Naive thymus-derived CD4-positive, alpha-beta T cell (primary cell): ENCODE measurements around the gene AMIGO3. TPM values are rescaled to one million over a fixed set of nuclear protein-coding genes. Genes with fewer than 3 reads are reported as not detected.

Source experiments
- ATAC-seq: fragments of 150-1000 bp; cut with Tn5 transposase; 2 replicates; pipeline ENCODE4 v1.10.0; 2021; ENCODE audit warnings: mild to moderate bottlenecking, moderate library complexity
- CTCF ChIA-PET: fragments of 350-600 bp; sonication (Branson Sonifier 250); formaldehyde crosslinking; loops from one replicate; lab custom pipeline; 2021; ENCODE audit warnings: antibody characterized with exemption; lab: Charles Lee
- POLR2A ChIA-PET: fragments of 350-600 bp; sonication (Branson Sonifier 250); formaldehyde crosslinking; loops from one replicate; lab custom pipeline; 2021; ENCODE audit warnings: antibody characterized with exemption, inconsistent platforms; lab: Charles Lee
- DNase-seq, 9 donors: peaks; one replicate each; pipeline versions ENCODE4 v3.0.0 to v3.0.0-alpha.2; 2020 to 2022; ENCODE audit warnings: mixed read lengths in 1 of 9
- H3K27ac ChIP-seq: one replicate; pipeline ENCODE4 v1.7.0; 2013; ENCODE audit warnings: mild to moderate bottlenecking, low read depth, low read length, moderate library complexity
- H3K27me3 ChIP-seq, 2 donors: one replicate each; pipeline ENCODE4 v1.7.0; 2013; ENCODE audit warnings: low read length in 2 of 2, mild to moderate bottlenecking in 2 of 2, moderate library complexity in 2 of 2; ENCODE audit not compliant: control insufficient read depth in 2 of 2, insufficient read depth in 2 of 2
- H3K36me3 ChIP-seq, 3 experiments: 1 replicate in 2 of 3; 2 replicates in 1 of 3; pipeline ENCODE4 v1.7.0; 2013; ENCODE audit warnings: low read length in 3 of 3, mild to moderate bottlenecking in 3 of 3, moderate library complexity in 1 of 3; ENCODE audit not compliant: insufficient read depth in 3 of 3, control insufficient read depth in 2 of 3
- H3K4me1 ChIP-seq, 2 donors: one replicate each; pipeline ENCODE4 v1.7.0; 2013; ENCODE audit warnings: low read length in 2 of 2, mild to moderate bottlenecking in 2 of 2, moderate library complexity in 1 of 2; ENCODE audit not compliant: control insufficient read depth in 2 of 2, insufficient read depth in 2 of 2
- H3K4me3 ChIP-seq: 2 replicates; pipeline ENCODE4 v1.7.0; 2013; ENCODE audit warnings: mild to moderate bottlenecking, low read length
- H3K9me3 ChIP-seq, 3 experiments: 1 replicate in 2 of 3; 2 replicates in 1 of 3; pipeline ENCODE4 v1.7.0; 2013; ENCODE audit warnings: low read length in 3 of 3; ENCODE audit not compliant: control insufficient read depth in 2 of 3
- H3K27ac Mint-ChIP-seq, 9 donors: one replicate each; pipeline ENCODE4 v1.8.0; 2020 to 2022; ENCODE audit warnings: mixed read lengths in 9 of 9, mild to moderate bottlenecking in 8 of 9, moderate library complexity in 5 of 9, inconsistent platforms in 2 of 9
- H3K27me3 Mint-ChIP-seq, 5 donors: one replicate each; pipeline ENCODE4 v1.8.0; 2021 to 2022; ENCODE audit warnings: mixed read lengths in 5 of 5, mild to moderate bottlenecking in 1 of 5
- H3K36me3 Mint-ChIP-seq, 5 donors: one replicate each; pipeline ENCODE4 v1.8.0; 2020 to 2022; ENCODE audit warnings: mixed read lengths in 5 of 5, mild to moderate bottlenecking in 3 of 5, inconsistent platforms in 1 of 5
- H3K4me1 Mint-ChIP-seq, 7 donors: one replicate each; pipeline ENCODE4 v1.8.0; 2020 to 2022; ENCODE audit warnings: mixed read lengths in 7 of 7, mild to moderate bottlenecking in 3 of 7, inconsistent platforms in 1 of 7
- H3K4me3 Mint-ChIP-seq, 10 donors: one replicate each; pipeline ENCODE4 v1.8.0; 2020 to 2022; ENCODE audit warnings: mild to moderate bottlenecking in 10 of 10, mixed read lengths in 10 of 10, moderate library complexity in 6 of 10, inconsistent platforms in 2 of 10
- H3K9me3 Mint-ChIP-seq, 11 donors: one replicate each; pipeline ENCODE4 v1.8.0; 2020 to 2022; ENCODE audit warnings: mixed read lengths in 11 of 11, mild to moderate bottlenecking in 4 of 11, inconsistent platforms in 1 of 11, moderate library complexity in 1 of 11
- intact Hi-C, 2 donors: fragments of 100-400 bp; cut with micrococcal nuclease; formaldehyde crosslinking; loops; one replicate each; pipeline ENCODE4 v1.15.1; 2023
- polyA plus RNA-seq, 2 donors: library from polyadenylated mRNA; unstranded; fragments of 300-500 nt; fragmentation: Illumina TruSeq; gene quantifications; one replicate each; pipeline ENCODE4 v1.2.3, GENCODE V29; 2021
- total RNA-seq, 6 experiments: library from RNA in 5 of 6; stranded (reverse) in 5 of 6; gene quantifications; 1 replicate in 5 of 6; 2 replicates in 1 of 6; pipeline ENCODE4 v1.2.3 and lab custom pipeline; 2021 to 2026

Gene AMIGO3
- total and polyA plus RNA-seq, 7 experiments from 2014 or later = 0.16 to 1.8 (median 0.41) TPM; not detected in 3

DNA sequence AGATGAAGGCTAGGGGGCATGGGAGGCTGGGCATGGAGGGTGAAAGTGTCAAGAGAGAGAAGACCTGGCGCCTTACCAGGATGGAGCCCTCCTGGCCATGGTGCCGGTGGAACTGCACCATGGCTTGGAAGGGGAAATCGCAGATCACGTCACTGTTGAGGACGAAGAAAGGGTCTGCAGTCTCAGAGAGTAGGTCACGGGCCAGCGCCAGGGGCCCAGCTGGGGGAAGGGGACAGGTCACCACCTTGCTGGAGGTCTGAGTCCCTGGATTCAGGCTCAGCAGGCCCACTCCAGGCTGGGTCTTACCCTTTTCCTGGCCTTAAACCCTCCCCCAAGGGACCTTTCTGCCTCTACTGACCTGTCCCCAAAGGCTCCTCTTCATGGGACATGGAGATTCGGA, 3.4 kb upstream of the AMIGO3 start:
- H3K27me3 ChIP-seq = no peaks in the 10 kb centered on the region
- peaks cover 0 to 5% (median 0%) of the 10 kb centered on the region in 11 donors for H3K9me3 Mint-ChIP-seq
- ATAC-seq = no peak
- ChIA-PET CTCF (no interaction called here), POLR2A (interaction anchor here (0.6 to 1.5 kb wide), 7 partner anchors 9 to 261 kb away, joined by 3 to 5 read pairs (median 4); no protein-coding TSS in a partner anchor)
- peak overlapping the region; percentile 82 to 99 (median 97) for H3K27ac Mint-ChIP-seq
- peaks cover 18 to 42% (median 35%) of the 10 kb centered on the region in 7 donors for H3K4me1 Mint-ChIP-seq
- H3K4me1 ChIP-seq = peaks cover 17 to 22% of the 10 kb centered on the region in 2 donors
- peaks cover 0 to 42% (median 0%) of the 10 kb centered on the region in 3 experiments for H3K36me3 ChIP-seq
- peak overlapping the region; percentile 96 for H3K27ac ChIP-seq
- DNase-seq = no peak
- H3K27me3 Mint-ChIP-seq = no peaks in the 10 kb centered on the region
- peaks cover 0 to 16% (median 0%) of the 10 kb centered on the region in 5 donors for H3K36me3 Mint-ChIP-seq
- peak overlapping the region; percentile 91 to 98 (median 96) for H3K4me3 Mint-ChIP-seq
- no peaks in the 10 kb centered on the region for H3K9me3 ChIP-seq
- H3K4me3 ChIP-seq = peak overlapping the region; percentile 89
- intact Hi-C loops = loop anchor here (1.0 to 5.0 kb wide), 5 partner anchors 36 to 204 kb away; partner anchors contain the start of genes IP6K1 (in 2 of the 2), MON1A (in 1 of the 2), MST1 (in 1 of the 2) and RNF123 (in 1 of the 2)

GRCh38 chr3:49721896-49722781, 2.7 kb upstream of the AMIGO3 start:
- Histone ChIP-seq H3K36me3 (peaks cover 0 to 35% (median 0%) of the 10 kb centered on the region in 3 experiments), H3K4me3 (no peak overlapping the region), H3K27ac (peak overlapping the region; percentile 96), H3K9me3 (no peaks in the 10 kb centered on the region), H3K4me1 (peaks cover 17 to 22% of the 10 kb centered on the region in 2 donors), H3K27me3 (no peaks in the 10 kb centered on the region)
- ChIA-PET POLR2A (interaction anchor here (0.7 to 1.5 kb wide), 4 partner anchors 10 to 81 kb away, joined by 3 to 5 read pairs (median 4); no protein-coding TSS in a partner anchor), CTCF (interaction anchor here (1.2 kb wide), 1 partner anchor 116 kb away, joined by 4 read pairs; no protein-coding TSS in a partner anchor)
- H3K4me3 Mint-ChIP-seq = peak overlapping the region; percentile 91 to 98 (median 96)
- no peak for ATAC-seq
- H3K36me3 Mint-ChIP-seq = peaks cover 0 to 16% (median 0%) of the 10 kb centered on the region in 5 donors
- peaks cover 18 to 42% (median 35%) of the 10 kb centered on the region in 7 donors for H3K4me1 Mint-ChIP-seq
- peaks cover 0 to 5% (median 0%) of the 10 kb centered on the region in 11 donors for H3K9me3 Mint-ChIP-seq
- no peak for DNase-seq
- peak overlapping the region; percentile 82 to 99 (median 97) for H3K27ac Mint-ChIP-seq
- intact Hi-C loops = loop anchor here (5.0 kb wide), 4 partner anchors 35 to 205 kb away; partner anchors contain the start of genes MON1A (in 1 of the 2), MST1 (in 1 of the 2), RNF123 (in 1 of the 2) and TRAIP (in 1 of the 2)
- H3K27me3 Mint-ChIP-seq = no peaks in the 10 kb centered on the region

DNA sequence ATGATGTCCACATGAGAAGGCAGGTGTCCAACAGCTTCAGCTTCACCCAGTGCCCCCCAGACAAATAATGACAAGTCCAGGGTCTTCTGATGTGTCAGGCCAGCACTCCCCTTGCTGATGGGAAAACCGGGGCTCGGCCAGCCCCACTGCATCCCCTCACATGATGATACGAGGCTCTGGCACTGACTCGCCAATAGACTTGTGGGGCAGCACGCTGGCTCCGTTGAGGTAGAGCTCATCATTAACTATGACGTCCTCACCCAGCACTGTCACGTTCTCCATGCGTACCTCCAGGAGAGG, 2.1 kb upstream of the AMIGO3 start:
- no peak overlapping the region for H3K27ac ChIP-seq
- H3K27me3 ChIP-seq = no peaks in the 10 kb centered on the region
- POLR2A ChIA-PET = interaction anchor here (1.3 kb wide), 1 partner anchor 136 kb away, joined by 4 read pairs; no protein-coding TSS in a partner anchor
- Mint-ChIP-seq H3K27ac (peak overlapping the region in 2 of 9 donors; percentile 38 to 43), H3K27me3 (no peaks in the 10 kb centered on the region), H3K9me3 (peaks cover 0 to 5% (median 0%) of the 10 kb centered on the region in 11 donors), H3K4me3 (peak overlapping the region in 3 of 10 donors; percentile 45 to 92 (median 56)), H3K36me3 (peaks cover 0 to 16% (median 0%) of the 10 kb centered on the region in 5 donors), H3K4me1 (peaks cover 18 to 42% (median 35%) of the 10 kb centered on the region in 7 donors)
- ATAC-seq = no peak
- no peak for DNase-seq
- no peaks in the 10 kb centered on the region for H3K9me3 ChIP-seq
- H3K36me3 ChIP-seq = peaks cover 0 to 29% (median 0%) of the 10 kb centered on the region in 3 experiments
- CTCF ChIA-PET = interaction anchor here (1.2 kb wide), 1 partner anchor 117 kb away, joined by 4 read pairs; no protein-coding TSS in a partner anchor
- peaks cover 17 to 22% of the 10 kb centered on the region in 2 donors for H3K4me1 ChIP-seq
- H3K4me3 ChIP-seq = no peak overlapping the region
- intact Hi-C loops = loop anchor here (5.0 kb wide), 4 partner anchors 34 to 206 kb away; partner anchors contain the start of genes MON1A (in 1 of the 2), MST1 (in 1 of the 2), RNF123 (in 1 of the 2) and TRAIP (in 1 of the 2)

DNA sequence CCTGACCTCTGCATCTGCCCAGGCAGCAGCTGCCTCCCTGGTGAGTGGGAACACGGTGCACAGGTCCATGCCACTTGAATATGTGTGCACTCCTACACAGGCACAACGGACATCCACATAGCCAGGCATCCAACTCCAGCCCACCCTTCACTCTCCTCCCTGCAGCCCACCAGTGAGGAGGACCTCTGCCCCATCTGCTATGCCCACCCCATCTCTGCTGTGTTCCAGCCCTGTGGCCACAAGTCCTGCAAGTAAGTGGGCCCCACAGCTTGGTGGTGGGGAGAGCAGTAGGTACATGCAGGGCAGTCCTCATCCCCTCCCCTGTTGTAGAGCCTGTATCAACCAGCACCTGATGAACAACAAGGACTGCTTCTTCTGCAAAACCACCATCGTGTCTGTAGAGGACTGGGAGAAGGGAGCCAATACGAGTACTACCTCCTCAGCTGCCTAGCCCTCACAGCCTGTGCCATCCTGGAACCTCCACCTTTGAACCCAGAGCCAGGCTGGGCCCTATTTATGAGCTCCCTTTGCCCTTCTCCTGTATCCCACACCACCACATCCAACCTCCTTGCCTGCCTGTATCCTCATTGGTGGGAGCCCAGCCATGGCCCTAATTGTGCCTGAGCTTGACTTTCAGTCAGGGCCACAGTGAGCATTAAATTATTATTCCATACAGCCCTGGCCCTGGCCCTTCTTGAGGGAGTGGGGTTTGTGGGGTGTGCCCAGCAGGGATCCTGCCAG, 1.5 kb upstream of the AMIGO3 start:
- Histone ChIP-seq H3K4me3 (no peak overlapping the region), H3K36me3 (peaks cover 0 to 30% (median 0%) of the 10 kb centered on the region in 3 experiments), H3K27me3 (no peaks in the 10 kb centered on the region), H3K4me1 (peaks cover 17 to 22% of the 10 kb centered on the region in 2 donors), H3K27ac (no peak overlapping the region), H3K9me3 (no peaks in the 10 kb centered on the region)
- H3K27ac Mint-ChIP-seq = peak overlapping the region in 7 of 9 donors; percentile 32 to 84 (median 59)
- ChIA-PET POLR2A (interaction anchor here (1.3 kb wide), 1 partner anchor 136 kb away, joined by 4 read pairs; no protein-coding TSS in a partner anchor), CTCF (interaction anchor here (0.5 to 1.2 kb wide), 2 partner anchors 118 to 421 kb away, joined by 4 to 6 read pairs; no protein-coding TSS in a partner anchor)
- intact Hi-C loops = loop anchor here (5.0 kb wide), 4 partner anchors 34 to 206 kb away; partner anchors contain the start of genes MON1A (in 1 of the 2), MST1 (in 1 of the 2), RNF123 (in 1 of the 2) and TRAIP (in 1 of the 2)
- H3K4me1 Mint-ChIP-seq = peaks cover 18 to 42% (median 35%) of the 10 kb centered on the region in 7 donors
- peaks cover 0 to 16% (median 0%) of the 10 kb centered on the region in 5 donors for H3K36me3 Mint-ChIP-seq
- no peak for ATAC-seq
- H3K4me3 Mint-ChIP-seq = peak overlapping the region; percentile 15 to 72 (median 26)
- DNase-seq = no peak
- no peaks in the 10 kb centered on the region for H3K27me3 Mint-ChIP-seq
- peaks cover 0 to 5% (median 0%) of the 10 kb centered on the region in 11 donors for H3K9me3 Mint-ChIP-seq

DNA sequence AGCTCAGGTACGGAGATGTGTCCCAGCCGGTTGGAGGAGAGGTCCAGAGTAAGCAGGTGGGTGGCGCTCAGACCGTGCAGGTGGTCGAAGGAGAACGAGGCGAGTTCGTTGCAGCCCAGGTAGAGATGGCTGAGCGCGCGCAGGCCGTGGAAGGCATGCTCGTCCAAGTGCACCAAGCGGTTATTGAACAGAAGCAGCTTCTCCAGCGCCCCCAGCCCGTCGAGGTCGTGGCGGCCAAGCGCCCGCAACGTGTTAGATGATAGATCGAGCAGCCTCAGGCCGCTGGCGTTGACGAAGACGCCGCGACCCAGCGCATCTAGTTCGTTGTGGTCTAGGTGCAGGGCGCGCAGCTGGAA, 648 bp downstream of the AMIGO3 start:
- DNase-seq (no peak), ATAC-seq (no peak)
- peak overlapping the region; percentile 85 for H3K4me3 ChIP-seq
- Mint-ChIP-seq H3K27me3 (no peaks in the 10 kb centered on the region), H3K27ac (peak overlapping the region in 8 of 9 donors; percentile 47 to 95 (median 84)), H3K9me3 (peaks cover 0 to 3% (median 0%) of the 10 kb centered on the region in 11 donors), H3K4me1 (peaks cover 16 to 43% (median 30%) of the 10 kb centered on the region in 7 donors), H3K4me3 (peak overlapping the region; percentile 86 to 96 (median 91)), H3K36me3 (peaks cover 0 to 17% (median 0%) of the 10 kb centered on the region in 5 donors)
- H3K27me3 ChIP-seq = no peaks in the 10 kb centered on the region
- ChIA-PET POLR2A (interaction anchor here (0.6 to 1.5 kb wide), 5 partner anchors 8 to 99 kb away, joined by 3 to 5 read pairs (median 4); partner anchors contain the start of gene IP6K1), CTCF (interaction anchor here (1.1 kb wide), 1 partner anchor 179 kb away, joined by 4 read pairs; no protein-coding TSS in a partner anchor)
- H3K4me1 ChIP-seq = peaks cover 13 to 18% of the 10 kb centered on the region in 2 donors
- no peaks in the 10 kb centered on the region for H3K9me3 ChIP-seq
- peak overlapping the region; percentile 69 for H3K27ac ChIP-seq
- intact Hi-C loops = loop anchor here (1.0 kb wide), 7 partner anchors 16 to 120 kb away; partner anchors contain the start of genes APEH (in 1 of the 2), INKA1 (in 1 of the 2), IP6K1 (in 1 of the 2) and MST1 (in 1 of the 2)
- H3K36me3 ChIP-seq = peaks cover 0 to 32% (median 0%) of the 10 kb centered on the region in 3 experiments
